NCI-H524 treated with DMSO at 0.1 percent for 48 hours (cell line): ENCODE results near the gene ABCA3.

ENCODE experiments used
- DNase-seq: peaks from one replicate; lab custom pipeline; 2025; lab: John Stamatoyannopoulos, UW

The ABCA3 gene

GRCh38 chr16:2233872-2234812, 106.4 kb downstream of the ABCA3 start:
- no peak for DNase-seq

- DNase-seq = no peak
Observed at GRCh38 chr16:2233046-2233775, 107.3 kb downstream of the ABCA3 start.

- DNase-seq = no peak
Observed at GRCh38 chr16:2232094-2232990, 108.2 kb downstream of the ABCA3 start.

- no peak for DNase-seq
Observed at GRCh38 chr16:2231016-2231931, 109.3 kb downstream of the ABCA3 start.

- no peak for DNase-seq
Observed at GRCh38 chr16:2230376-2230775, 110.2 kb downstream of the ABCA3 start.

GRCh38 chr16:2229632-2230250, 110.8 kb downstream of the ABCA3 start:
- no peak for DNase-seq

- DNase-seq = no peak
Observed at GRCh38 chr16:2229091-2229490, 111.4 kb downstream of the ABCA3 start.

- no peak for DNase-seq
Observed at GRCh38 chr16:2228161-2228824, 112.2 kb downstream of the ABCA3 start.

GRCh38 chr16:2226918-2227317, 113.6 kb downstream of the ABCA3 start:
- DNase-seq = no peak

- no peak for DNase-seq
Observed at GRCh38 chr16:2226245-2226793, 114.2 kb downstream of the ABCA3 start.
